ENCODE data around the gene ARHGAP15.

DNA sequence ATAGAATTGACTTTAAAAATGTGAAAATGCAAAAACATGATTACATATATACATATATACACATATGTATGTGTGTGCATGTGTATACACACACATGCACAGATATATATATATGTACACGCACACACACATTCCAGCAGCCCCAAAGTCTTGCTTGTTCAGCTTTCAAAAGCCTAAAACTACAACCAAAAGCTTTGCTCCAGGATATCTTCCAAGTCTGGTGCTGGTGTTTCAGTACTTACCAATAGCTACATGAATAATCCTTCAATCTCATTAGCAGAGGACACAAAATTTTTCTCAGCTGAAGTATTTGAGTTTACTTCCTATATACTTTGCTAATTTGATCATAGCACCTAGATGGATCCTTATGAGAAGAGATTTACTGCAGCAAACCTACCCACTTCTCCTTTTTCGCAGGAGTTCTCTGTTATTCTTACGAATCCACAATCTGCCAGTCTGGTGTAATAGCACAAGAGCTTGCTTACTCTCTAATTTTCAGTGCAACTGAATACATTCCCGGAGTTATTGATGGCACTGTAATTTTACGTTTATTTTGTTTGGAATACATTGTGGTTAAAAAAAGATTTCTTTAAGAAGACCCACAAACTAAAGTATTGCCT, 553.3 kb downstream of the ARHGAP15 start:
- TF ChIP-seq EZH2 (IDR thresholded peaks at IDR 0.05; ENCODE audit: insufficient read depth, poor library complexity, severe bottlenecking) = no peak
- no peak for TF ChIP-seq EZH2phosphoT487 (IDR thresholded peaks at IDR 0.05; ENCODE audit: insufficient read depth, low read depth)
